ENCODE results near the gene P4HA3.

P4HA3 gene

GRCh38 chr11:74319139-74319816 is 7.8 kb upstream of the P4HA3 start:
- no peak for TF ChIP-seq CTCF (IDR thresholded peaks at IDR 0.05; ENCODE audit: control extremely low read depth, extremely low read depth, low read depth, missing control alignments)
- ChIA-PET POLR2A (no interaction called here), CTCF (interaction anchor here (1.3 to 1.7 kb wide), 2 partner anchors 63 to 64 kb away, joined by 3 to 4 read pairs; no protein-coding TSS in a partner anchor)
- DNase-seq (ENCODE audit: extremely low spot score) = no peak

- POLR2A ChIA-PET = no interaction called here
- TF ChIP-seq CTCF (IDR thresholded peaks at IDR 0.05; ENCODE audit: control extremely low read depth, extremely low read depth, low read depth, missing control alignments) = no peak
- no peak for DNase-seq (ENCODE audit: extremely low spot score)
- CTCF ChIA-PET = interaction anchor here (0.8 to 1.7 kb wide), 5 partner anchors 9 to 352 kb away, joined by 3 to 4 read pairs (median 3); no protein-coding TSS in a partner anchor
Observed at GRCh38 chr11:74318241-74318932, 6.9 kb upstream of the P4HA3 start.

- ChIA-PET CTCF (interaction anchor here (0.8 to 1.0 kb wide), 2 partner anchors 7 to 48 kb away, joined by 3 read pairs; no protein-coding TSS in a partner anchor), POLR2A (no interaction called here)
- no peak for DNase-seq (ENCODE audit: extremely low spot score)
- TF ChIP-seq CTCF (IDR thresholded peaks at IDR 0.05; ENCODE audit: control extremely low read depth, extremely low read depth, low read depth, missing control alignments) = no peak
Observed at GRCh38 chr11:74316772-74317505, 5.5 kb upstream of the P4HA3 start.

- no peak for TF ChIP-seq CTCF (IDR thresholded peaks at IDR 0.05; ENCODE audit: control extremely low read depth, extremely low read depth, low read depth, missing control alignments)
- ChIA-PET POLR2A (no interaction called here), CTCF (no interaction called here)
- DNase-seq (ENCODE audit: extremely low spot score) = no peak
Observed at GRCh38 chr11:74312326-74312725, 886 bp upstream of the P4HA3 start.

- ChIA-PET CTCF (no interaction called here), POLR2A (no interaction called here)
- no peak for DNase-seq (ENCODE audit: extremely low spot score)
- TF ChIP-seq CTCF (IDR thresholded peaks at IDR 0.05; ENCODE audit: control extremely low read depth, extremely low read depth, low read depth, missing control alignments) = no peak
Observed at GRCh38 chr11:74310857-74311256, 583 bp downstream of the P4HA3 start.

- ChIA-PET POLR2A (no interaction called here), CTCF (interaction anchor here (1.5 kb wide), 1 partner anchor 82 kb away, joined by 3 read pairs; no protein-coding TSS in a partner anchor)
- no peak for DNase-seq (ENCODE audit: extremely low spot score)
- no peak for TF ChIP-seq CTCF (IDR thresholded peaks at IDR 0.05; ENCODE audit: control extremely low read depth, extremely low read depth, low read depth, missing control alignments)
Observed at GRCh38 chr11:74307434-74307833, 4.0 kb downstream of the P4HA3 start.

Measured in GM10248 (cell line).